Left lung (tissue), 14 donors: ENCODE measurements around the gene FBP1. TPM values are rescaled to one million over a fixed set of nuclear protein-coding genes. Genes with fewer than 3 reads are reported as not detected.
A peak's percentile ranks its signal among the peaks of the same experiment; 100 is the strongest.

Experiments used
- ATAC-seq: fragments of 200-7000 bp; cut with Tn5 transposase; one replicate; pipeline ENCODE4 v1.9.1; 2020; ENCODE audit warnings: moderate library complexity
- DNase-seq, 4 donors: peaks; one replicate each; pipeline ENCODE4 v3.0.0-alpha.2; 2013 to 2020
- H3K27ac ChIP-seq, 2 donors: fragments of 200-600 bp; sonication (generic) in 1 of 2; one replicate each; pipeline versions ENCODE4 v1.5.0 to v1.8.0; 2020 to 2021
- H3K27me3 ChIP-seq, 2 donors: fragments of 200-600 bp; sonication (generic) in 1 of 2; one replicate each; pipeline versions ENCODE4 v1.5.0 to v1.8.0; 2020 to 2021
- H3K36me3 ChIP-seq, 2 donors: fragments of 200-600 bp; sonication (generic) in 1 of 2; one replicate each; pipeline versions ENCODE4 v1.5.0 to v1.8.0; 2020 to 2021
- H3K4me1 ChIP-seq, 2 donors: fragments of 200-600 bp; one replicate each; pipeline ENCODE4 v1.8.0; 2021
- H3K4me3 ChIP-seq, 2 donors: fragments of 200-600 bp; sonication (generic) in 1 of 2; one replicate each; pipeline versions ENCODE4 v1.5.0 to v1.8.0; 2020 to 2021; ENCODE audit warnings: mild to moderate bottlenecking in 1 of 2
- H3K9me3 ChIP-seq, 2 donors: fragments of 200-600 bp; sonication (generic) in 1 of 2; one replicate each; pipeline versions ENCODE4 v1.5.0 to v1.8.0; 2020 to 2021
- CTCF ChIP-seq, 2 donors: fragments of 200-600 bp; sonication (generic) in 1 of 2; IDR thresholded peaks; one replicate each; pipeline versions ENCODE4 v1.5.0 to v1.8.0; 2021; ENCODE audit warnings: antibody characterized with exemption in 2 of 2
- intact Hi-C, 2 donors: fragments of 100-400 bp; cut with DNase I; formaldehyde crosslinking; loops; one replicate each; pipeline versions ENCODE4 v1.11.2 to v1.14.2; 2022
- long read RNA-seq, 12 donors: library from polyadenylated mRNA in 2 of 12; unstranded in 2 of 12; transcript quantifications; one replicate each; pipeline ENCODE4 v2.0.0 and lab custom pipeline, GENCODE V29; 2019 to 2026
- polyA plus RNA-seq, 6 donors: library from polyadenylated mRNA; unstranded; fragments of 120-200 nt; gene quantifications; one replicate each; pipeline ENCODE4 v1.2.1, GENCODE V29; 2013; ENCODE audit not compliant: insufficient read length in 6 of 6
- total RNA-seq, 2 donors: library from RNA; stranded (reverse); fragmentation: NEBNext Ultra II Directional; extraction: Animal tissue kit (Norgen Biotek cat#: 25700); gene quantifications; one replicate each; pipeline ENCODE4 v1.2.1, GENCODE V29; 2021
- donor health status: DM: no; HTN: yes; CAD: no.
- donor health status: DM: no; HTN: no; CAD: no.

FBP1 gene
- total RNA-seq: 100 to 1,000 TPM; 191 to 210 TPM
- polyA plus RNA-seq: 10 to 100 TPM; 15.9 to 23.8 (median 21.2) TPM
- long read RNA-seq, donor 1, transcript FBP1-201 (7 exons, 1,462 nt): major isoform, 14 of 22 reads
- long read RNA-seq, donor 1, partial matches to known transcripts: 8 of 22 reads
- long read RNA-seq, donor 1, other reads (novel, unspliced or antisense): 0 of 22 reads
- long read RNA-seq, donor 2, transcript FBP1-201 (7 exons, 1,462 nt): major isoform, 6 of 13 reads
- long read RNA-seq, donor 2, partial matches to known transcripts: 7 of 13 reads
- long read RNA-seq, donor 2, other reads (novel, unspliced or antisense): 0 of 13 reads
- long read RNA-seq, donor 3, partial matches to known transcripts: 0 of 4 reads
- long read RNA-seq, donor 3, other reads (novel, unspliced or antisense): 0 of 4 reads
- long read RNA-seq, donor 4, transcript FBP1-203 (8 exons, 1,487 nt): minor isoform, 5 of 279 reads
- long read RNA-seq, donor 4, transcript FBP1-201 (7 exons, 1,462 nt): major isoform, 223 of 279 reads
- long read RNA-seq, donor 4, partial matches to known transcripts: 31 of 279 reads
- long read RNA-seq, donor 4, other reads (novel, unspliced or antisense): 20 of 279 reads
- long read RNA-seq, donor 5, partial matches to known transcripts: 0 of 3 reads
- long read RNA-seq, donor 5, other reads (novel, unspliced or antisense): 0 of 3 reads
- long read RNA-seq, donor 6, transcript FBP1-201 (7 exons, 1,462 nt): major isoform, 7 of 7 reads
- long read RNA-seq, donor 6, partial matches to known transcripts: 0 of 7 reads
- long read RNA-seq, donor 6, other reads (novel, unspliced or antisense): 0 of 7 reads
- long read RNA-seq, donor 7, transcript FBP1-201 (7 exons, 1,462 nt): major isoform, 5 of 5 reads
- long read RNA-seq, donor 7, partial matches to known transcripts: 0 of 5 reads
- long read RNA-seq, donor 7, other reads (novel, unspliced or antisense): 0 of 5 reads
- long read RNA-seq, donor 8, transcript FBP1-201 (7 exons, 1,462 nt): major isoform, 10 of 10 reads
- long read RNA-seq, donor 8, partial matches to known transcripts: 0 of 10 reads
- long read RNA-seq, donor 8, other reads (novel, unspliced or antisense): 0 of 10 reads
- long read RNA-seq, donor 9: 0 reads
- long read RNA-seq, donor 10, transcript FBP1-203 (8 exons, 1,487 nt): minor isoform, 7 of 253 reads
- long read RNA-seq, donor 10, transcript FBP1-201 (7 exons, 1,462 nt): major isoform, 222 of 253 reads
- long read RNA-seq, donor 10, partial matches to known transcripts: 5 of 253 reads
- long read RNA-seq, donor 10, other reads (novel, unspliced or antisense): 19 of 253 reads
- long read RNA-seq, donor 11, partial matches to known transcripts: 0 of 1 reads
- long read RNA-seq, donor 11, other reads (novel, unspliced or antisense): 0 of 1 reads
- long read RNA-seq, donor 12, transcript FBP1-201 (7 exons, 1,462 nt): major isoform, 11 of 16 reads
- long read RNA-seq, donor 12, partial matches to known transcripts: 5 of 16 reads
- long read RNA-seq, donor 12, other reads (novel, unspliced or antisense): 0 of 16 reads

- H3K9me3 ChIP-seq: no peaks in the 10 kb centered on the region
- ATAC-seq: peak; percentile 86
- H3K27ac ChIP-seq: peak within 1 kb of the TSS; percentile 69 to 89
- peaks cover 0 to 8% of the 10 kb centered on the region in 2 donors for H3K27me3 ChIP-seq
- intact Hi-C loops: no loop called here
- TF ChIP-seq CTCF (IDR thresholded peaks at IDR 0.05): no peak
- peak in 3 of 4 donors; percentile 37 to 94 (median 87) for DNase-seq
- H3K4me3 ChIP-seq: peak within 1 kb of the TSS; percentile 41 to 71
- peaks cover 0 to 41% of the 10 kb centered on the region in 2 donors for H3K4me1 ChIP-seq
- H3K36me3 ChIP-seq: no peaks in the 10 kb centered on the region
These were observed at the start of gene FBP1 for GRCh38 chr9:94639061-94639998. TSS of gene FBP1 (minus strand) at chr9:94639518. CDS start at chr9:94639310, 208 bp downstream.

DNA sequence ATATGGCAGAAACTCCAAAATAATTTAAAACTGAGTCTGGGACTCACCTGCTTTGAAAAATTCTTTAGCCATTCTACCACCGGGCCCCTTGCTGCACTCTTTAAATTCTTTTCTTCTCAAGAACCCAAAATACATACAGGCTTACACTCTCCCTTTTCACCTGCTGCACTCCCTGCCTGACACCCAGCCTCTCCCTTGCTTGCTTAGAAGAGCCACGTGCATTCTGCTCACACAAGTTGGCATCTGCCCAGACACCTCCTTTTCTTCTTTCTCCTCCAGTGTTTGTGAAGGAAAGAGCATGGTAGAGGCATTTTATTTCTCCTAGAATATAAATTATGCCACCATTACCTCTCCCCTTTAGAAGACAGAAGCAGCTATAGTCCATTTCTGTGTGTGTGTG is 48.1 kb upstream of the FBP1 start:
- intact Hi-C loops: loop anchor here in 1 of 2 donors (10.0 kb wide), 1 partner anchor 437 kb away; no protein-coding TSS in a partner anchor
- DNase-seq (no peak), ATAC-seq (no peak)
- no peaks in the 10 kb centered on the region for H3K4me1 ChIP-seq
- no peaks in the 10 kb centered on the region for H3K9me3 ChIP-seq
- H3K27ac ChIP-seq: no peak overlapping the region
- TF ChIP-seq CTCF (IDR thresholded peaks at IDR 0.05): no peak
- no peaks in the 10 kb centered on the region for H3K27me3 ChIP-seq
- no peak overlapping the region for H3K4me3 ChIP-seq
- no peaks in the 10 kb centered on the region for H3K36me3 ChIP-seq

GRCh38 chr9:94685359-94685758 is 46.0 kb upstream of the FBP1 start:
- H3K27me3 ChIP-seq: no peaks in the 10 kb centered on the region
- H3K36me3 ChIP-seq: no peaks in the 10 kb centered on the region
- ATAC-seq (no peak), DNase-seq (no peak)
- intact Hi-C loops: loop anchor here in 1 of 2 donors (10.0 kb wide), 1 partner anchor 439 kb away; no protein-coding TSS in a partner anchor
- H3K9me3 ChIP-seq: no peaks in the 10 kb centered on the region
- no peak for TF ChIP-seq CTCF (IDR thresholded peaks at IDR 0.05)
- H3K27ac ChIP-seq: no peak overlapping the region
- H3K4me3 ChIP-seq: no peak overlapping the region
- H3K4me1 ChIP-seq: no peaks in the 10 kb centered on the region

DNA sequence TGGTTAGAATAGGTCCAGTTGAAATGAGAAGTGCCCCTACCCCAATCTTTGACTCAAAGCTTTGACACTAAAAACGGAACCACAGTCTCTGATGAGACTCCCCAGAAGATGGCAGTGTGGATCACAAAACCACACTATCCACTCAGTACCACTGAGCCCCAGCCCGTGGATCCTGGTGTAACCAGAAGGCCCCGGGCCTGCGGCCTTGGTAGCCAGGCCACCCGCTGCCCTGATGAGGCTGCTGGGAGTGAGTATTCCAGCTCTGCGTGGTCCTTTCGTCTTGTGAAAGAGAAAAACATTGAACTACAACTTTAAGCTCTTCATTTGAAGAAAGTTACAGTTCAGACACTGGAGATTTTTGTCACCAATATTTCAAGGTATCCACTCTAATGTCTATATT is 42.2 kb upstream of the FBP1 start:
- ATAC-seq: peak; percentile 100
- Histone ChIP-seq H3K36me3 (no peaks in the 10 kb centered on the region), H3K27me3 (no peaks in the 10 kb centered on the region), H3K9me3 (no peaks in the 10 kb centered on the region), H3K4me3 (no peak overlapping the region), H3K4me1 (no peaks in the 10 kb centered on the region), H3K27ac (no peak overlapping the region)
- intact Hi-C loops: loop anchor here (5.0 to 10.0 kb wide), 2 partner anchors 443 to 446 kb away; no protein-coding TSS in a partner anchor
- peak; percentile 61 to 70 for TF ChIP-seq CTCF (IDR thresholded peaks at IDR 0.05)
- DNase-seq: peak in 3 of 4 donors; percentile 66 to 84 (median 76)
